A673 (cell line): ENCODE results near the gene CELF5. TPM values are rescaled to one million over a fixed set of nuclear protein-coding genes. Genes with fewer than 3 reads are reported as not detected.

Experiments used
- BruUV-seq: library from RNA; stranded (reverse); fragments of 400-500 nt; replicated peaks from 2 replicates; lab custom pipeline; 2021; lab: Mats Ljungman, UMichigan
- CTCF ChIA-PET: fragments of 300-600 bp; sonication (Branson Sonifier 250); formaldehyde crosslinking; loops from one replicate; lab custom pipeline; 2022; ENCODE audit warnings: antibody characterized with exemption; lab: Charles Lee
- POLR2A ChIA-PET: fragments of 300-600 bp; sonication (Branson Sonifier 250); formaldehyde crosslinking; loops from one replicate; lab custom pipeline; 2022; ENCODE audit warnings: antibody characterized with exemption; ENCODE audit not compliant: low non-redundant PET; lab: Charles Lee
- DNase-seq: peaks from one replicate; pipeline ENCODE4 v3.0.0-alpha.2; 2015; ENCODE audit warnings: low spot score
- H3K27ac ChIP-seq: fragments of 200-600 bp; sonication (generic); 2 replicates; pipeline ENCODE4 v1.5.1; 2016; ENCODE audit warnings: mixed run types, low read depth, mild to moderate bottlenecking, mixed read lengths, antibody characterized with exemption, low read length; ENCODE audit not compliant: poor library complexity, severe bottlenecking
- H3K27me3 ChIP-seq: fragments of 200-600 bp; sonication (generic); replicated peaks from 2 replicates; pipeline ENCODE4 v1.6.1; 2017; ENCODE audit warnings: mixed run types, low read depth, mild to moderate bottlenecking, mixed read lengths, antibody characterized with exemption, low read length; ENCODE audit not compliant: insufficient read depth, poor library complexity
- H3K36me3 ChIP-seq: fragments of 200-600 bp; sonication (generic); 2 replicates; pipeline ENCODE4 v1.6.1; 2016; ENCODE audit warnings: mixed run types, mild to moderate bottlenecking, mixed read lengths, antibody characterized with exemption, low read length; ENCODE audit not compliant: insufficient read depth, poor library complexity, severe bottlenecking
- H3K4me1 ChIP-seq: fragments of 200-600 bp; sonication (generic); 2 replicates; pipeline ENCODE4 v1.6.1; 2017; ENCODE audit warnings: mixed run types, mild to moderate bottlenecking, mixed read lengths, antibody characterized with exemption, low read length; ENCODE audit not compliant: insufficient read depth, poor library complexity, severe bottlenecking
- H3K4me3 ChIP-seq: fragments of 200-600 bp; sonication (generic); 2 replicates; pipeline ENCODE4 v1.5.1; 2016; ENCODE audit warnings: low read depth, mixed run types, mild to moderate bottlenecking, mixed read lengths, low read length; ENCODE audit not compliant: poor library complexity, severe bottlenecking
- H3K9me3 ChIP-seq: fragments of 200-600 bp; sonication (generic); 2 replicates; pipeline ENCODE4 v1.6.1; 2016; ENCODE audit warnings: mixed run types, low read depth, mild to moderate bottlenecking, mixed read lengths, antibody characterized with exemption, low read length; ENCODE audit not compliant: poor library complexity, severe bottlenecking
- EZH2 ChIP-seq: fragments of 200-600 bp; sonication (generic); IDR thresholded peaks from 2 replicates; pipeline ENCODE4 v1.6.1; 2017; ENCODE audit warnings: borderline replicate concordance, low read depth, mild to moderate bottlenecking, mixed read lengths, antibody characterized with exemption, low read length; ENCODE audit not compliant: poor library complexity, severe bottlenecking
- intact Hi-C: fragments of 100-400 bp; cut with micrococcal nuclease; formaldehyde crosslinking; loops from one replicate; pipeline ENCODE4 v1.10.0; 2022; ENCODE audit not compliant: unreplicated experiment
- total RNA-seq: library from RNA; stranded (reverse); gene quantifications from 2 replicates; pipeline ENCODE4 v1.2.3, GENCODE V29; 2021
- TF ChIP-seq, protein P1 (sequence below): fragments of 300-800, 200-600 bp; sonication (generic); conservative IDR thresholded peaks from 2 replicates; pipeline ENCODE4 v1.5.1; 2017; ENCODE audit warnings: low read depth, mild to moderate bottlenecking, antibody characterized with exemption, low read length, moderate library complexity, mixed read lengths

Gene CELF5
- total RNA-seq, 1 experiment from 2014 or later = 3.7 TPM

DNA sequence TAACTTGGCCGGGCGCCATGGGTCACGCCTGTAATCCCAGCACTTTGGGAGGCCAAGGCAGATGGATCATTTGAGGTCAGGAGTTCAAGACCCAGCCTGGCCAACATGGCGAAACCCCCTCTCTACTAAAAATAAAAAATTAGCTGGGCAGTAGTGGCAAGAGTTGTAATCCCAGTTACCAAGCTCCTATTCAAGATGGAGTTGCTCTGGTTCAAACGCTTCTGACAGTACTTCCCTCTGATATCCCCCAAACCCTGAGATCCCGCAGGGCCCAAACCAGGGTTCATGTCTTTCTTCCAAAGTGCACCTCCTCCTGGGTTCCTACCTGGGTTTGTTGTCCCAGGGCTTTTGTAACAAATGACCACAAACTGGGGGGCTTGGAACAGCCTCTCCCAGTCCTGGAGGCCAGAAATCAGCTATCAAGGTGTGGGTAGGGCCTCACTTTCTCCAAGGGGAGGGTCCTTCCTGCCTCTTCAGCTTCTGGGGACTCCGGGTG, 13.7 kb downstream of the CELF5 start:
- intact Hi-C loops = no loop called here
- H3K4me1 ChIP-seq = no peaks in the 10 kb centered on the region
- no peak for TF ChIP-seq EZH2
- TF ChIP-seq, protein P1, sequence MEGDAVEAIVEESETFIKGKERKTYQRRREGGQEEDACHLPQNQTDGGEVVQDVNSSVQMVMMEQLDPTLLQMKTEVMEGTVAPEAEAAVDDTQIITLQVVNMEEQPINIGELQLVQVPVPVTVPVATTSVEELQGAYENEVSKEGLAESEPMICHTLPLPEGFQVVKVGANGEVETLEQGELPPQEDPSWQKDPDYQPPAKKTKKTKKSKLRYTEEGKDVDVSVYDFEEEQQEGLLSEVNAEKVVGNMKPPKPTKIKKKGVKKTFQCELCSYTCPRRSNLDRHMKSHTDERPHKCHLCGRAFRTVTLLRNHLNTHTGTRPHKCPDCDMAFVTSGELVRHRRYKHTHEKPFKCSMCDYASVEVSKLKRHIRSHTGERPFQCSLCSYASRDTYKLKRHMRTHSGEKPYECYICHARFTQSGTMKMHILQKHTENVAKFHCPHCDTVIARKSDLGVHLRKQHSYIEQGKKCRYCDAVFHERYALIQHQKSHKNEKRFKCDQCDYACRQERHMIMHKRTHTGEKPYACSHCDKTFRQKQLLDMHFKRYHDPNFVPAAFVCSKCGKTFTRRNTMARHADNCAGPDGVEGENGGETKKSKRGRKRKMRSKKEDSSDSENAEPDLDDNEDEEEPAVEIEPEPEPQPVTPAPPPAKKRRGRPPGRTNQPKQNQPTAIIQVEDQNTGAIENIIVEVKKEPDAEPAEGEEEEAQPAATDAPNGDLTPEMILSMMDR = no peak
- no peak for DNase-seq
- no peaks in the 10 kb centered on the region for H3K36me3 ChIP-seq
- BruUV-seq = no TSS peak
- POLR2A ChIA-PET = no interaction called here
- no peaks in the 10 kb centered on the region for H3K9me3 ChIP-seq
- H3K27me3 ChIP-seq = no peaks in the 10 kb centered on the region
- CTCF ChIA-PET = interaction anchor here (0.9 kb wide), 1 partner anchor 10 kb away, joined by 4 read pairs; no protein-coding TSS in a partner anchor
- H3K27ac ChIP-seq = no peak overlapping the region
- H3K4me3 ChIP-seq = no peak overlapping the region

DNA sequence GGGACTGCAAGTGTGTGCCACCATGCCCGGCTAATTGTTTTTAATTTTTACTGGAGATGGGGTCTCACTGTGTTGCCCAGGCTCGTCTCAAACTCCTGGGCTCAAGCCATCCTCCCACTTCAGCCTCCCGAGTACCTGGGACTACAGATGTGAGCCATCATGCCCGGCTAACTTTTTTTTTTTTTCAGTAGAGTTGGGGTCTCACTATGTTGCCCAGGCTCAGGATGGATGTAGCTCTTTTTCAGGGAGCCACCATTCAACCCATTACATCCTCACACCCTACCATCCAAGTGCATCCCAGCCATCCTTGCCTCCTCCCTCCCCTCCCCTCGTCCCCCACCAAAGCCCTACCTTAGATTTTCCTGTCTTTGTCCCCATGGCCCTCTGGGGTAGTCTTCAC, 14.9 kb downstream of the CELF5 start:
- H3K4me3 ChIP-seq = no peak overlapping the region
- H3K4me1 ChIP-seq = no peaks in the 10 kb centered on the region
- BruUV-seq = no TSS peak
- no peaks in the 10 kb centered on the region for H3K36me3 ChIP-seq
- H3K27ac ChIP-seq = no peak overlapping the region
- no peak for TF ChIP-seq EZH2
- TF ChIP-seq, protein P1 = no peak
- no peaks in the 10 kb centered on the region for H3K9me3 ChIP-seq
- intact Hi-C loops = no loop called here
- H3K27me3 ChIP-seq = no peaks in the 10 kb centered on the region
- CTCF ChIA-PET = no interaction called here
- POLR2A ChIA-PET = no interaction called here
- DNase-seq = no peak

- DNase-seq = peak; percentile 76
- intact Hi-C loops = no loop called here
- H3K36me3 ChIP-seq = no peaks in the 10 kb centered on the region
These were observed 19.6 kb downstream of the CELF5 start for GRCh38 chr19:3243819-3244700.

More at GRCh38 chr19:3243819-3244700, 19.6 kb downstream of the CELF5 start:
- H3K27me3 ChIP-seq = no peaks in the 10 kb centered on the region
- TF ChIP-seq EZH2 = no peak
- TF ChIP-seq, protein P1 = no peak
- H3K4me3 ChIP-seq = no peak overlapping the region
- no TSS peak for BruUV-seq
- ChIA-PET POLR2A (no interaction called here), CTCF (no interaction called here)
- H3K4me1 ChIP-seq = peaks cover 5% of the 10 kb centered on the region
- no peaks in the 10 kb centered on the region for H3K9me3 ChIP-seq
- no peak overlapping the region for H3K27ac ChIP-seq
